ENCODE results near the gene PACRG. TPM values are rescaled to one million over a fixed set of nuclear protein-coding genes. Genes with fewer than 3 reads are reported as not detected.

PACRG gene
- total RNA-seq, 4 donors from 2014 or later = 1.7 to 7.7 (median 3.7) TPM

DNA sequence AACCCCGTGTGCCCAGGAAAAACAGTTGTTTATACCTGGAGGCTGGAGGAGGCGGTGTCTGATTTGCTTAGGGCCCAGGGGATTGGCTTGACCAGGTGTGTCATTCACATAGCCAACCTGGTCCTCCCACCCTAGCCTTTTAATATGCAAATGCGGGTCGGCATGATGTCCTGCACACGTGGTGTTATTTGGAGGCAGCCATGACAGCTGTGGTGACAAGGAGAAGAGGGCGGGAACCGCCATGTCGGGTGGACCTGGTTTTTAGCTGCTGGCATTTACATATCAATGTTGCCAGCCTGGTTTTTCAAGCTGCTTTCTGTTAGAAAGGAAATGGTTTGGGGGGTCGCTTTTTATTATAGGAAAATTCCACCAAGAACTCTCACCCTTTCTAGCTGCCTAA lies 395.3 kb downstream of the PACRG start:
- no peaks in the 10 kb centered on the region for H3K36me3 ChIP-seq
- no peak for TF ChIP-seq POLR2A (IDR thresholded peaks at IDR 0.05)
- TF ChIP-seq, protein P1, sequence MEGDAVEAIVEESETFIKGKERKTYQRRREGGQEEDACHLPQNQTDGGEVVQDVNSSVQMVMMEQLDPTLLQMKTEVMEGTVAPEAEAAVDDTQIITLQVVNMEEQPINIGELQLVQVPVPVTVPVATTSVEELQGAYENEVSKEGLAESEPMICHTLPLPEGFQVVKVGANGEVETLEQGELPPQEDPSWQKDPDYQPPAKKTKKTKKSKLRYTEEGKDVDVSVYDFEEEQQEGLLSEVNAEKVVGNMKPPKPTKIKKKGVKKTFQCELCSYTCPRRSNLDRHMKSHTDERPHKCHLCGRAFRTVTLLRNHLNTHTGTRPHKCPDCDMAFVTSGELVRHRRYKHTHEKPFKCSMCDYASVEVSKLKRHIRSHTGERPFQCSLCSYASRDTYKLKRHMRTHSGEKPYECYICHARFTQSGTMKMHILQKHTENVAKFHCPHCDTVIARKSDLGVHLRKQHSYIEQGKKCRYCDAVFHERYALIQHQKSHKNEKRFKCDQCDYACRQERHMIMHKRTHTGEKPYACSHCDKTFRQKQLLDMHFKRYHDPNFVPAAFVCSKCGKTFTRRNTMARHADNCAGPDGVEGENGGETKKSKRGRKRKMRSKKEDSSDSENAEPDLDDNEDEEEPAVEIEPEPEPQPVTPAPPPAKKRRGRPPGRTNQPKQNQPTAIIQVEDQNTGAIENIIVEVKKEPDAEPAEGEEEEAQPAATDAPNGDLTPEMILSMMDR (IDR thresholded peaks at IDR 0.05) = no peak
- DNase-seq = no peak
- H3K4me3 ChIP-seq (replicated peaks in 1 of 3) = no peak overlapping the region
- no peaks in the 10 kb centered on the region for H3K27me3 ChIP-seq
- intact Hi-C loops (cut with DNase I) = no loop called here
- H3K4me1 ChIP-seq = no peaks in the 10 kb centered on the region
- no peaks in the 10 kb centered on the region for H3K9me3 ChIP-seq
- H3K27ac ChIP-seq = no peak overlapping the region
- WGBS, 2 donors = 85 to 86% methylated on average over 9 of the region's 9 CpGs

DNA sequence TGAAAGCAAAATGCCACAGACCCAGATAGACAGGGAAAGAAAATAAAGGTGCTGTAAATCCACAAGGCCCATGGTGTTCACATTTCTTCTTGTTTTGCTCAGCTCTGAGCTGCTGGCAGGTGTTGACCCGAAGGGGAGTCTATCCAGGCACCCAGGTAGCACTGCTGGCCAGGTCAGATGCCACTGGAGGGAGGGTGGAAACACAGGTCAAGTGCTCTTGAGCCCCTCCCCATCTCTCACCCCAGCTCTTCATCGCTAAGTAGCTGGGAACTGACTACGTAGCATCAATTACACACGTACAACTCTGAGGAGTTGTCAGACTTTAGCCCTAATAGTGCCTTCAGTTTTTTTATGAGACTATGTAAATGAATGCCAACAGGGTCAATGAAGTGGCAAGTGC lies 399.0 kb downstream of the PACRG start:
- Histone ChIP-seq H3K36me3 (no peaks in the 10 kb centered on the region), H3K4me3 (replicated peaks in 1 of 3) (no peak overlapping the region), H3K27ac (no peak overlapping the region), H3K9me3 (no peaks in the 10 kb centered on the region), H3K4me1 (no peaks in the 10 kb centered on the region), H3K27me3 (no peaks in the 10 kb centered on the region)
- TF ChIP-seq, protein P1 (IDR thresholded peaks at IDR 0.05) = no peak
- TF ChIP-seq POLR2A (IDR thresholded peaks at IDR 0.05) = no peak
- DNase-seq = no peak
- intact Hi-C loops (cut with DNase I) = no loop called here
- 48 to 83% methylated on average over 4 of the region's 4 CpGs for WGBS, 2 donors

DNA sequence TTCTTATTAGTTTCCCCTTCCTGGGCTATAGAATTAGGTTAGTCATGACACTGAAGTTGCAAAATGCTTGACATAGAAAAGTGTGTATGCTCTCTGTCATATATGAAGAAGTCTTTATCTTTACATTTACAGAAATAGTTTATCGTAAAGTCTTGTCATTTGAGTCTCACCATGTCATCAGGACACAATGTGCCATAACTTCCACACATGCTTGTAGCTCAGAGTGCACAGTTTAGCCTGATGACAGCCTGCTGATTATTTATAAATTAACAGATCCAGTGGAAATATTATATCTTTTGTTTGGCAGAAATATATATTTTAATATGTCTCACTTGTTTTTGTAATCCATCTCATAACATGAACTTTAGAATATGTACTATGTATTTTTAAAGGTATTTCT lies 399.8 kb downstream of the PACRG start:
- H3K36me3 ChIP-seq = no peaks in the 10 kb centered on the region
- 89 to 98% methylated on average over 1 of the region's 1 CpG for WGBS, 2 donors
- intact Hi-C loops (cut with DNase I) = no loop called here
- no peak overlapping the region for H3K4me3 ChIP-seq (replicated peaks in 1 of 3)
- TF ChIP-seq, protein P1 (IDR thresholded peaks at IDR 0.05) = no peak
- H3K4me1 ChIP-seq = no peaks in the 10 kb centered on the region
- DNase-seq = no peak
- no peaks in the 10 kb centered on the region for H3K27me3 ChIP-seq
- no peaks in the 10 kb centered on the region for H3K9me3 ChIP-seq
- H3K27ac ChIP-seq = no peak overlapping the region

DNA sequence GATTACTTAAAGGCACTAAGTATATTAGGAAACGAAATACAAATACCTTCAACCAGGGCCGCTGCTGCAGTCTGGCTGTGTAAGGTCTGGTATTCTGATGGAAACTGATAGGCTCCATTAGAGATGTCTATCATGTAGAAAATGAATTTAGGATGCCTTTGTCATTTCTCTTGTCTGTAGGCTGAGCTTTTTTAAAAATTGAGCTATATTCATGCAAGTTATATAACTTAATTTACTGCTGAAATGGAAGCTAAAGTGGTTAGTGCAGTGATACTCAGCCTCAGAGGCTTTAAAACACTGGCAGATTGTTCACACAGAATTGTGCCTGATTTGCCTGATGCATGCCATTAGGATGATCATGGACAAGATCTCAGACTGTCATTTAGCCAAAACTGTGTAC lies 400.6 kb downstream of the PACRG start:
- Histone ChIP-seq H3K27ac (no peak overlapping the region), H3K4me1 (no peaks in the 10 kb centered on the region), H3K36me3 (no peaks in the 10 kb centered on the region), H3K9me3 (no peaks in the 10 kb centered on the region), H3K27me3 (no peaks in the 10 kb centered on the region), H3K4me3 (replicated peaks in 1 of 3) (no peak overlapping the region)
- 84 to 88% methylated on average over 2 of the region's 2 CpGs for WGBS, 2 donors
- intact Hi-C loops (cut with DNase I) = no loop called here
- TF ChIP-seq, protein P1 (IDR thresholded peaks at IDR 0.05) = no peak
- no peak for TF ChIP-seq POLR2A (IDR thresholded peaks at IDR 0.05)
- no peak for DNase-seq

DNA sequence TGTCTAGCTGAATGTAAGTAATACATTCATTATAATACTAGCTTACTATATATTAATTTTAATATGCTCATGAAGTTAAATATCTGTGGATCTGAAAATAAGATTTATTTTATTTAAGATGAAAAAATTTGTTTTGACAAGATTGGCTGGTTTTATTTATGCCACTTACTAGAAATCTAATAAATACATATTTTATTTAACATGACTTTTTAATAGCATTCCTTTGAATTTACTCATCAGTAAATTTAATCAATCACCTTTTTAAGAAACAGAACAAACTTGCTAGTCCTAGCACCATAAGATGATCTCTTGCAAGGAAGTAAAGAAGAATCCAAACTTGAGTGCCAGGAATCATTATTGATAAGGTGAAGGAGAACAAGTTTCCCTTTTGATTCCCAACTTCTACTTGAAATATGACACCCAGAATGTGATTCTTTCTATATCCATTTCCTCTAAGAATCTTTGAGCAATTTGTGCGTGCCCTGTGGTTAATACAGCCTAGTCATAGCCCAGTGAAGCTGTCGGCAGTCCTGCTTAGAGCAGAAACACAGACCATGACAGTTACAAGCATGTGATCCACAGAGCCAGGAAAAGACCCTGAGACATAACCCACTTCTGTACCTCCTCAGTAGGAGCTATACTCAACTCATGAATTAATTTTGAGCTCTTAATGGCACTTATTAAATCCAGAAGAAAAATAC lies 404.4 kb downstream of the PACRG start:
- TF ChIP-seq POLR2A (IDR thresholded peaks at IDR 0.05) = no peak
- TF ChIP-seq, protein P1 (IDR thresholded peaks at IDR 0.05) = no peak
- no peaks in the 10 kb centered on the region for H3K27me3 ChIP-seq
- intact Hi-C loops (cut with DNase I) = no loop called here
- H3K4me3 ChIP-seq (replicated peaks in 1 of 3) = no peak overlapping the region
- WGBS, 2 donors = 74 to 86% methylated on average over 2 of the region's 2 CpGs
- DNase-seq = no peak
- H3K36me3 ChIP-seq = no peaks in the 10 kb centered on the region
- no peaks in the 10 kb centered on the region for H3K4me1 ChIP-seq
- H3K9me3 ChIP-seq = no peaks in the 10 kb centered on the region
- H3K27ac ChIP-seq = no peak overlapping the region
